Adrenal gland (tissue), 5 donors: ENCODE data around the gene POP7.

Experiments used
- POLR2A ChIP-seq, 2 donors: fragments of 450-650 bp; IDR thresholded peaks; one replicate each; pipeline ENCODE4 v1.6.1; 2017; ENCODE audit warnings: antibody characterized with exemption in 2 of 2, mild to moderate bottlenecking in 2 of 2, moderate library complexity in 1 of 2
- TF ChIP-seq, protein P1 (sequence below), 6 experiments: fragments of 450-650 bp in 4 of 6; fragments of 200-600 bp in 2 of 6; sonication (generic) in 1 of 6; IDR thresholded peaks; 1 replicate in 5 of 6; 2 replicates in 1 of 6; pipeline versions ENCODE4 v1.5.1 to v1.8.0; 2016 to 2021; ENCODE audit warnings: antibody characterized with exemption in 6 of 6, mild to moderate bottlenecking in 2 of 6, moderate library complexity in 1 of 6
- donor health status: DM: no; HTN: no; CAD: no.

DNA sequence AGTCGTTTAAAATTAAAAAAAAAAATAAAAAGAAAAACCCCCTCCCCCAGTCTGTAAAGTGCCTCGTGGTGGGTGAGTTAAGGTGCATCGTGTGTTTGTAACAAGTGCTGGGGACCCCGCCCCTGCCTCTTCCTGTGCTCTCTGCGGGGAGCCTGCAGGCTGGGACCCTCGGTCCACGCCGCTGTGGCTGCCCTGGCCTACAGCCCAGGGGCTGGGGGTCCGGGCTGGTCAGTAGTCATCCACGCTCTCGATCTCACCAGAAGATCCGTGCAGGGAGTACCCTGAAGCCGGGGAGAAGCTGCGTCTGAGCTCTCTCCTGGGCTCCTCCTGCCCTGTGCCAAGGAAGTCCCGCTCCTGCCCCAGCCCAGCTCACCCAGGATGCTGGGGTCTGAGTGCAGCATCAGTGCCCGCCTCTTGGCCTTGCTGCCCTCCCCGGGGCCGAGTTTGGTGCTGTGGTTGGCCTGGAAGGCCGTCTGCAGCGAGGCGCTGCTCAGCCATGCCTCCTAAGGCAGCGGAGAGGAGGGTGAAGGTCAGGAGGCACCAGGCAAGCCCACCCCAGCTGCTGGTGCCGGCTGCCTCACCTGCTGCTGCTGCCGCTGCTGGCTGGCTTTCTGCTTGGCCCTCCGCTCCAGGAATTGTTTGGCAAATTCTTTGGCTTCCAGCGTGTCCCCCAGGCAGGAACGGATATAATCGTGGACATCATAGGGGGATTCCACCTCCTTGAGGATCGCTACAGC is 24.3 kb upstream of the POP7 start:
- TF ChIP-seq, protein P1, sequence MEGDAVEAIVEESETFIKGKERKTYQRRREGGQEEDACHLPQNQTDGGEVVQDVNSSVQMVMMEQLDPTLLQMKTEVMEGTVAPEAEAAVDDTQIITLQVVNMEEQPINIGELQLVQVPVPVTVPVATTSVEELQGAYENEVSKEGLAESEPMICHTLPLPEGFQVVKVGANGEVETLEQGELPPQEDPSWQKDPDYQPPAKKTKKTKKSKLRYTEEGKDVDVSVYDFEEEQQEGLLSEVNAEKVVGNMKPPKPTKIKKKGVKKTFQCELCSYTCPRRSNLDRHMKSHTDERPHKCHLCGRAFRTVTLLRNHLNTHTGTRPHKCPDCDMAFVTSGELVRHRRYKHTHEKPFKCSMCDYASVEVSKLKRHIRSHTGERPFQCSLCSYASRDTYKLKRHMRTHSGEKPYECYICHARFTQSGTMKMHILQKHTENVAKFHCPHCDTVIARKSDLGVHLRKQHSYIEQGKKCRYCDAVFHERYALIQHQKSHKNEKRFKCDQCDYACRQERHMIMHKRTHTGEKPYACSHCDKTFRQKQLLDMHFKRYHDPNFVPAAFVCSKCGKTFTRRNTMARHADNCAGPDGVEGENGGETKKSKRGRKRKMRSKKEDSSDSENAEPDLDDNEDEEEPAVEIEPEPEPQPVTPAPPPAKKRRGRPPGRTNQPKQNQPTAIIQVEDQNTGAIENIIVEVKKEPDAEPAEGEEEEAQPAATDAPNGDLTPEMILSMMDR (IDR thresholded peaks at IDR 0.05): no peak
- TF ChIP-seq POLR2A (IDR thresholded peaks at IDR 0.05): no peak
